Endodermal cell (in vitro differentiated cells): ENCODE measurements around the gene CDC42BPG. TPM values are rescaled to one million over a fixed set of nuclear protein-coding genes. Genes with fewer than 3 reads are reported as not detected.

Source experiments
- DNase-seq: peaks from one replicate; pipeline ENCODE4 v3.0.0-alpha.2; 2017
- H3K27ac ChIP-seq: 2 replicates; pipeline ENCODE4 v1.5.1; 2013; ENCODE audit warnings: mild to moderate bottlenecking, low read depth, low read length, moderate library complexity
- H3K27me3 ChIP-seq: 2 replicates; pipeline ENCODE4 v1.6.1; 2013; ENCODE audit warnings: mild to moderate bottlenecking, low read length, moderate library complexity; ENCODE audit not compliant: insufficient read depth, control insufficient read depth, poor library complexity, severe bottlenecking
- H3K36me3 ChIP-seq: 2 replicates; pipeline ENCODE4 v1.7.0; 2013; ENCODE audit warnings: mild to moderate bottlenecking, low read length, moderate library complexity; ENCODE audit not compliant: control insufficient read depth, insufficient read depth
- H3K4me1 ChIP-seq: one replicate; pipeline ENCODE4 v1.7.0; 2013; ENCODE audit warnings: low read length; ENCODE audit not compliant: control insufficient read depth, insufficient read depth
- H3K4me3 ChIP-seq: 2 replicates; pipeline ENCODE4 v1.5.1; 2013; ENCODE audit warnings: mild to moderate bottlenecking, low read length, moderate library complexity
- H3K9ac ChIP-seq: 2 replicates; pipeline ENCODE4 v1.6.1; 2013; ENCODE audit warnings: mild to moderate bottlenecking, low read length, moderate library complexity; ENCODE audit not compliant: poor library complexity, severe bottlenecking; ENCODE audit errors: extremely low read depth
- H3K9me3 ChIP-seq: 2 replicates; pipeline ENCODE4 v1.6.1; 2013; ENCODE audit warnings: mild to moderate bottlenecking, low read length, moderate library complexity; ENCODE audit not compliant: control insufficient read depth
- H3K27ac Mint-ChIP-seq: 2 replicates; pipeline ENCODE4 v1.8.0; 2020; ENCODE audit warnings: mixed read lengths
- H3K27me3 Mint-ChIP-seq: 2 replicates; pipeline ENCODE4 v1.8.0; 2021; ENCODE audit warnings: mild to moderate bottlenecking, mixed read lengths; ENCODE audit not compliant: insufficient read depth
- H3K36me3 Mint-ChIP-seq: 2 replicates; pipeline ENCODE4 v1.8.0; 2020; ENCODE audit warnings: low read depth, mixed read lengths
- H3K4me1 Mint-ChIP-seq: 2 replicates; pipeline ENCODE4 v1.8.0; 2020; ENCODE audit warnings: mixed read lengths
- H3K4me3 Mint-ChIP-seq: 2 replicates; pipeline ENCODE4 v1.8.0; 2020; ENCODE audit warnings: mild to moderate bottlenecking, moderate library complexity, mixed read lengths
- H3K9me3 Mint-ChIP-seq: 2 replicates; pipeline ENCODE4 v1.8.0; 2020; ENCODE audit warnings: mild to moderate bottlenecking, mixed read lengths
- WGBS, 2 experiments: methylation state at CpG; one replicate each; pipeline versions ENCODE4 v1.1.5 to v1.1.7; 2013; ENCODE audit warnings: missing lambda C conversion rate in 2 of 2, mixed read lengths in 1 of 2; ENCODE audit not compliant: insufficient coverage in 1 of 2, insufficient read length in 1 of 2; 5-methylcytosine and 5-hydroxymethylcytosine counted together
- total RNA-seq, 2 donors: library from RNA; stranded (reverse); fragmentation: NEBNext Ultra II Directional in 1 of 2; extraction: Animal tissue kit (Norgen Biotek cat#: 25700) in 1 of 2; gene quantifications; 2 replicates in 1 of 2; 3 replicates in 1 of 2; pipeline ENCODE4 v1.2.1, GENCODE V29; 2021
- TF ChIP-seq, protein P1 (sequence below): fragments of 200-600 bp; sonication (generic); conservative IDR thresholded peaks from 2 replicates; pipeline ENCODE4 v1.5.0; 2021; ENCODE audit warnings: antibody characterized with exemption, mild to moderate bottlenecking

CDC42BPG gene
- total RNA-seq, 2 donors from 2014 or later, result 11.1 to 12.6 TPM

DNA sequence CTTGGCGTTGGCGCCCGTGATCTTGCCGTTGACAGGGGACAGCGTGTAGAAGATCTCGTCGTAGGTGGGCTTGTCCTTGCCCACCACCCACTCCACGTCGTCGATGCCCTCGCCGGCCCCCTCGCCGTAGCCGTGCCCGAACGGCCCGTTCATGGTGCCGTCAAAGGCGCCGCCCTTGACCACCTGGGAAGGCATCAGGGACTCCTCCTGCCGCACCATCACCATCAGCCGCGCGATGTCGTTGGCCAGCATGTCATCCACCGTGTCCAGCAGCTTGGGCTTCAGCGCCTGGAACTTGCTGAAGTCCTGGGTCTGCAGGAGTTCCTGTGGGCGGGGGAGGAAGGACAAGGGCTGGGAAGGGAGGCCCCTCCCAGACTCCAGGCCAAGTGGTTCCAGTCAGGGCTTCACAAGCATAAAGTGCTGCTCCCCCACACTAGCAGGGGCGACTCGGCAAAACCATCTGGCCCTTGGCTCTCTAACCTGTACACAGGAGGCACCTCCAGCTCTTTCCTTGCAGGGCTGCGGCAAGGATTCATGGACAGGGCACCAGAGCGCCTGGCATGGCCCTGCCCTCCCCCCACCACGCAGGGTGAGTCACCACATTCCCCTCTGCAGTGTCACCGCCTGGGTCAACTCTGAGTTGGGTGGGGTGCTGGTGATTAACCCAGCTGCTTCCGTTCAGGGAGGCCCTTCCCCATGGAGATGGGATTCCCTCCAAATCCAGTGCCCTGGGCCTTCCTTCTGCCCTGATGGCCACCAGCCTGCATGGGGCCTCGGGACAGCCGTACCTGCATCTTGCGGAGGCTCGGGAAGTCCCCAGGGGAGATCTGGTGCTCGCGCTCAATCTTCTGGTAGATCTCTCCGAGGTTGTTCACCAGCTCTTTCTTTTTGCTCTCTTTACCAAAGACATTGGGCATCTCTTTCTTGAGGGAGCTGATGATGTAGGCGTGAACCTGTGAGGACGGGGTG is 10.4 kb upstream of the CDC42BPG start:
- H3K4me3 ChIP-seq, result no peak overlapping the region
- 90 to 92% methylated on average over 17 to 45 of the region's 45 CpGs for WGBS, 2 experiments
- H3K27me3 ChIP-seq, result no peaks in the 10 kb centered on the region
- DNase-seq, result peak; percentile 79
- H3K4me1 ChIP-seq, result no peaks in the 10 kb centered on the region
- no peak overlapping the region for H3K9ac ChIP-seq
- Mint-ChIP-seq H3K4me1 (peaks cover 10% of the 10 kb centered on the region), H3K9me3 (no peaks in the 10 kb centered on the region), H3K4me3 (no peak overlapping the region), H3K27me3 (no peaks in the 10 kb centered on the region), H3K36me3 (peaks cover 13% of the 10 kb centered on the region), H3K27ac (peak overlapping the region; percentile 61)
- TF ChIP-seq, protein P1, sequence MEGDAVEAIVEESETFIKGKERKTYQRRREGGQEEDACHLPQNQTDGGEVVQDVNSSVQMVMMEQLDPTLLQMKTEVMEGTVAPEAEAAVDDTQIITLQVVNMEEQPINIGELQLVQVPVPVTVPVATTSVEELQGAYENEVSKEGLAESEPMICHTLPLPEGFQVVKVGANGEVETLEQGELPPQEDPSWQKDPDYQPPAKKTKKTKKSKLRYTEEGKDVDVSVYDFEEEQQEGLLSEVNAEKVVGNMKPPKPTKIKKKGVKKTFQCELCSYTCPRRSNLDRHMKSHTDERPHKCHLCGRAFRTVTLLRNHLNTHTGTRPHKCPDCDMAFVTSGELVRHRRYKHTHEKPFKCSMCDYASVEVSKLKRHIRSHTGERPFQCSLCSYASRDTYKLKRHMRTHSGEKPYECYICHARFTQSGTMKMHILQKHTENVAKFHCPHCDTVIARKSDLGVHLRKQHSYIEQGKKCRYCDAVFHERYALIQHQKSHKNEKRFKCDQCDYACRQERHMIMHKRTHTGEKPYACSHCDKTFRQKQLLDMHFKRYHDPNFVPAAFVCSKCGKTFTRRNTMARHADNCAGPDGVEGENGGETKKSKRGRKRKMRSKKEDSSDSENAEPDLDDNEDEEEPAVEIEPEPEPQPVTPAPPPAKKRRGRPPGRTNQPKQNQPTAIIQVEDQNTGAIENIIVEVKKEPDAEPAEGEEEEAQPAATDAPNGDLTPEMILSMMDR, result no peak
- no peaks in the 10 kb centered on the region for H3K9me3 ChIP-seq
- H3K36me3 ChIP-seq, result peaks cover 26% of the 10 kb centered on the region
- H3K27ac ChIP-seq, result no peak overlapping the region

DNA sequence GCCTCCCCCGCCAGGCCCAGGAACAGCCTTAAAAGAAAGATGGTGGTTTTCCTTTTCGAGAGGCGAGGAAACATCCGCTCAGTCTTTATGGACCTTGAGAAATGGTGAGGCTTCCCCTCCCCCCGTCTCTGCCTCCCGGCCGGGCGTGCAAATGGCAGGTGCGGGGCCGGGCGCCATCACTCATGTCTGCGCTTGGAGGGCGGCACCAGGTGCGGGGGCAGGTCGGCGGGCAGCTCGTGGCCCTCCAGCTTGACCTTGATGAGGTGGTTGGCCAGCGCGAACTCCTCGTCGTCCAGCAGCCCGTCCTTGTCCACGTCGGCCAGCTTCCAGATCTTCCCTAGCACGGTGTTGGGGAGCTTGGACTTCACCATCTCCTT is 9.7 kb upstream of the CDC42BPG start:
- Histone ChIP-seq H3K36me3 (peaks cover 19% of the 10 kb centered on the region), H3K9ac (no peak overlapping the region), H3K9me3 (no peaks in the 10 kb centered on the region), H3K4me1 (no peaks in the 10 kb centered on the region), H3K27ac (no peak overlapping the region), H3K27me3 (no peaks in the 10 kb centered on the region), H3K4me3 (no peak overlapping the region)
- Mint-ChIP-seq H3K9me3 (no peaks in the 10 kb centered on the region), H3K36me3 (peaks cover 11% of the 10 kb centered on the region), H3K4me3 (no peak overlapping the region), H3K27ac (peak overlapping the region; percentile 61), H3K4me1 (peaks cover 10% of the 10 kb centered on the region), H3K27me3 (no peaks in the 10 kb centered on the region)
- TF ChIP-seq, protein P1, result no peak
- 96 to 97% methylated on average over 21 to 25 of the region's 25 CpGs for WGBS, 2 experiments
- no peak for DNase-seq

DNA sequence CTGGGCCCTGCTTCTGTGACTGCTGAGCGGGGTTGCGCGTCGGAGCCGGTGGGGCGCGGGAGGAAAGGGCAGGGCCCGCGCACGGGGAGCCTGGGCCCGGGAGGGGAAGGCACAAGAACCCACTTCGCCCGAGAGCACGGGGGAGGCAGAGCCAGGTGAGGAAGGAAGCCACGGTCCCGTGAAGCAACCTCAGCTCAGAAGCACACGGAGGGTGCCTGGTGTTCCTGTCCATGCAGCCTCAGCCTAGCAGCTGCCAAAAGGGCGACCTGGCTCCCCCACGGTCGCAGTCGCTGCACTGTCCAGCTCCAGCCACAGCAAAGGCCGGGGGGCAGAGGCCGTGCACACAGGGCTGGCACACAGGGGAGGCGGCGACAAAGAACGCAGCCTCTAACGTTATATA is 9.3 kb upstream of the CDC42BPG start:
- H3K9ac ChIP-seq, result no peak overlapping the region

More for the DNA sequence above, 9.3 kb upstream of the CDC42BPG start:
- DNase-seq, result no peak
- H3K4me1 Mint-ChIP-seq, result peaks cover 11% of the 10 kb centered on the region
- no peak overlapping the region for H3K27ac Mint-ChIP-seq
- no peaks in the 10 kb centered on the region for H3K4me1 ChIP-seq
- no peak overlapping the region for H3K4me3 ChIP-seq
- peaks cover 11% of the 10 kb centered on the region for H3K36me3 Mint-ChIP-seq
- WGBS, 2 experiments, result 93 to 96% methylated on average over 26 to 27 of the region's 27 CpGs
- no peaks in the 10 kb centered on the region for H3K27me3 Mint-ChIP-seq
- H3K27ac ChIP-seq, result no peak overlapping the region
- H3K4me3 Mint-ChIP-seq, result no peak overlapping the region
- peaks cover 19% of the 10 kb centered on the region for H3K36me3 ChIP-seq
- TF ChIP-seq, protein P1, result no peak
- no peaks in the 10 kb centered on the region for H3K27me3 ChIP-seq
- H3K9me3 Mint-ChIP-seq, result no peaks in the 10 kb centered on the region
- H3K9me3 ChIP-seq, result no peaks in the 10 kb centered on the region
